HepG2 (cell line): ENCODE results near the gene NUFIP2. TPM values are rescaled to one million over a fixed set of nuclear protein-coding genes. Genes with fewer than 3 reads are reported as not detected.
A peak's percentile ranks its signal among the peaks of the same experiment; 100 is the strongest.
"Not testable (repeated sequence)": the region's sequence is repeated elsewhere in the genome, so short reads cannot be mapped to it uniquely, and the experiment has no call there.

ENCODE experiments used
- ATAC-seq: fragments of 200-7000 bp; cut with Tn5 transposase; 3 replicates; pipeline ENCODE4 v1.9.1; 2020; ENCODE audit warnings: mild to moderate bottlenecking, moderate library complexity
- BruUV-seq: library from RNA; stranded (reverse); fragments of 400-500 nt; replicated peaks from 2 replicates; lab custom pipeline; 2021; lab: Mats Ljungman, UMichigan
- CTCF ChIA-PET: fragments of 300-600 bp; formaldehyde crosslinking; extraction: SDS; loops from one replicate; lab custom pipeline; 2021; ENCODE audit warnings: low total read pairs, inconsistent platforms, low intra/inter-chr PET ratio; lab: Yijun Ruan, JAX
- POLR2A ChIA-PET: fragments of 350-600 bp; sonication (Branson Sonifier 250); formaldehyde crosslinking; loops from one replicate; lab custom pipeline; 2020; ENCODE audit warnings: antibody characterized with exemption, inconsistent platforms; lab: Yijun Ruan, JAX
- DNase-seq: peaks from one replicate; pipeline ENCODE4 v3.0.0-alpha.2; 2015; ENCODE audit warnings: low spot score
- FAIRE-seq: peaks from 3 replicates; lab custom pipeline; 2011; peaks lifted over from hg19 to GRCh38; lab: Jason Lieb, UNC
- H2AFZ ChIP-seq: one replicate; pipeline ENCODE4 v1.6.1; 2011; ENCODE audit warnings: low read length, inconsistent platforms
- H3K27ac ChIP-seq: fragments of 300-600 bp; 3 replicates; pipeline ENCODE4 v1.8.0; 2011; ENCODE audit warnings: mixed run types, mild to moderate bottlenecking, mixed read lengths, low read length, inconsistent platforms; ENCODE audit not compliant: insufficient read depth; ENCODE audit errors: extremely low read length
- H3K27me3 ChIP-seq, 2 experiments: fragments of 200-600 bp in 1 of 2; 2 replicates in 1 of 2; 3 replicates in 1 of 2; pipeline versions ENCODE4 v1.6.0 to v1.8.0; 2011; ENCODE audit warnings: low read length in 2 of 2, mild to moderate bottlenecking in 2 of 2, moderate library complexity in 2 of 2, inconsistent platforms in 1 of 2; ENCODE audit not compliant: insufficient read depth in 2 of 2, control insufficient read depth in 1 of 2
- H3K36me3 ChIP-seq, 2 experiments: fragments of 200-600 bp in 1 of 2; replicated peaks in 1 of 2; 2 replicates in 1 of 2; 3 replicates in 1 of 2; pipeline versions ENCODE4 v1.5.1 to v1.8.0; 2011; ENCODE audit warnings: low read length in 2 of 2, inconsistent platforms in 1 of 2; ENCODE audit not compliant: insufficient read depth in 2 of 2, control insufficient read depth in 1 of 2
- H3K4me1 ChIP-seq: 2 replicates; pipeline ENCODE4 v1.5.1; 2012; ENCODE audit warnings: low read length, inconsistent platforms; ENCODE audit not compliant: insufficient read depth
- H3K4me2 ChIP-seq: 2 replicates; pipeline ENCODE4 v1.6.0; 2011; ENCODE audit warnings: low read depth, low read length, inconsistent platforms
- H3K4me3 ChIP-seq, 3 experiments: fragments of 200-600 bp in 1 of 3; sonication (generic), shearing (Covaris generic) in 1 of 3; replicated peaks in 1 of 3; 2 replicates each; pipeline ENCODE4 v1.5.1; 2011 to 2016; ENCODE audit warnings: low read length in 3 of 3, inconsistent platforms in 2 of 3, low read depth in 2 of 3, mild to moderate bottlenecking in 2 of 3, control low read depth in 1 of 3, mixed read lengths in 1 of 3; ENCODE audit not compliant: insufficient read depth in 1 of 3
- H3K79me2 ChIP-seq: one replicate; pipeline ENCODE4 v1.6.1; 2011; ENCODE audit warnings: low read length, inconsistent platforms; ENCODE audit not compliant: insufficient read depth
- H3K9ac ChIP-seq: 2 replicates; pipeline ENCODE4 v1.6.0; 2011; ENCODE audit warnings: mild to moderate bottlenecking, low read depth, low read length, inconsistent platforms; ENCODE audit not compliant: insufficient read depth
- H3K9me3 ChIP-seq: 2 replicates; pipeline ENCODE4 v1.5.1; 2012; ENCODE audit warnings: mild to moderate bottlenecking, low read length
- H4K20me1 ChIP-seq: 2 replicates; pipeline ENCODE4 v1.6.0; 2011; ENCODE audit warnings: inconsistent platforms, mild to moderate bottlenecking, low read length, moderate library complexity; ENCODE audit not compliant: insufficient read depth
- CCAR2 ChIP-seq: fragments of 200-400 bp; formaldehyde crosslinking; optimal IDR thresholded peaks from 2 replicates; pipeline ENCODE3; 2018; ENCODE audit warnings: low read depth, mild to moderate bottlenecking, low read length, moderate library complexity
- MAFF ChIP-seq: IDR thresholded peaks from 2 replicates; pipeline ENCODE4 v1.6.1; 2011; ENCODE audit warnings: low read depth, low read length, improper control_type of control experiment
- MAFK ChIP-seq, 2 experiments: IDR thresholded peaks in 1 of 2; conservative IDR thresholded peaks in 1 of 2; 2 replicates each; pipeline ENCODE4 v1.6.1; 2011; ENCODE audit warnings: improper control_type of control experiment in 2 of 2, low read length in 2 of 2
- WGBS: methylation state at CpG from one replicate; pipeline ENCODE4 v1.1.6; 2017; ENCODE audit warnings: low lambda C conversion rate; 5-methylcytosine and 5-hydroxymethylcytosine counted together
- in situ Hi-C: cut with HindIII; loops from 2 replicates; pipeline ENCODE4 v1.10.0; 2017; ENCODE audit warnings: low pct_unique_long_range_greater_than_20kb; ENCODE audit not compliant: extremely low pct_ligation_motif_present
- intact Hi-C: fragments of 100-400 bp; cut with micrococcal nuclease; formaldehyde crosslinking; loops from one replicate; pipeline ENCODE4 v1.10.0; 2022; ENCODE audit not compliant: unreplicated experiment
- polyA plus RNA-seq, 8 experiments: library from polyadenylated mRNA; depleted of rRNA in 3 of 8; stranded (reverse) in 7 of 8; unstranded in 1 of 8; fragments of >200 nt; fragmentation: Illumina TruSeq in 4 of 8; extraction: Trizol in 4 of 8; gene quantifications; 2 replicates each; pipeline versions ENCODE4 v1.2.1 to v1.2.3, GENCODE V29; 2011 to 2016; ENCODE audit warnings: low read depth in 4 of 8, missing spikeins in 1 of 8, mixed read lengths in 1 of 8; ENCODE audit not compliant: insufficient read depth in 1 of 8
- total RNA-seq, 5 experiments: library from RNA; depleted of rRNA; stranded (reverse); fragments of >200 nt; fragmentation: Illumina TruSeq; extraction: Trizol; gene quantifications; 2 replicates each; pipeline ENCODE4 v1.2.3, GENCODE V29; 2016; ENCODE audit warnings: low read depth in 1 of 5

The NUFIP2 gene
- total and polyA plus RNA-seq, 2 of the 13 experiments (the other 11 are each of a cell fraction or from before 2014, with no cell fraction given), result 10.3 to 30.8 TPM

GRCh38 chr17:29235904-29236303, 58.0 kb downstream of the NUFIP2 start:
- FAIRE-seq (no peak), DNase-seq (no peak)
- CTCF ChIA-PET, result no interaction called here
- 92% methylated on average over 3 of the region's 3 CpGs for WGBS
- no peak overlapping the region for H2AFZ ChIP-seq
- no peak overlapping the region for H3K27ac ChIP-seq
- TF ChIP-seq CCAR2 (no peak), MAFF (peak; percentile 70), MAFK (conservative IDR thresholded peaks at IDR 0.05 in 1 of 2, IDR thresholded peaks at IDR 0.05 in 1 of 2; ENCODE audit: low read length in 2 of 2) (peak; percentile 52 to 74; a peak in 3 of 4 replicates)
- TF ChIP-seq, all 625 proteins: peak for 2
- in situ Hi-C loops (no loop called here), intact Hi-C loops (no loop called here)
- H3K79me2 ChIP-seq, result no peaks in the 10 kb centered on the region
- H3K4me1 ChIP-seq, result peaks cover 20% of the 10 kb centered on the region
- H4K20me1 ChIP-seq, result no peaks in the 10 kb centered on the region
- no peak for ATAC-seq
- BruUV-seq, result no TSS peak
- H3K9ac ChIP-seq, result no peak overlapping the region
- H3K36me3 ChIP-seq, result no peaks in the 10 kb centered on the region
- H3K4me2 ChIP-seq, result no peak overlapping the region
- no peak overlapping the region for H3K4me3 ChIP-seq
- H3K27me3 ChIP-seq, result peaks cover 0 to 5% of the 10 kb centered on the region in 2 experiments; a peak in 1 of 5 replicates
- POLR2A ChIA-PET, result no interaction called here
- H3K9me3 ChIP-seq, result no peaks in the 10 kb centered on the region

GRCh38 chr17:29234972-29235371, 59.0 kb downstream of the NUFIP2 start:
- BruUV-seq, in situ Hi-C loops, FAIRE-seq: not testable (repeated sequence)

More at GRCh38 chr17:29234972-29235371, 59.0 kb downstream of the NUFIP2 start:
- ATAC-seq, H3K79me2 ChIP-seq, H3K9ac ChIP-seq, H3K4me2 ChIP-seq, CTCF ChIA-PET, H3K9me3 ChIP-seq, H4K20me1 ChIP-seq, H3K27ac ChIP-seq, H3K36me3 ChIP-seq, POLR2A ChIA-PET, H3K27me3 ChIP-seq, intact Hi-C loops, DNase-seq, H2AFZ ChIP-seq, H3K4me3 ChIP-seq: not testable (repeated sequence)
- 84% methylated on average over 7 of the region's 7 CpGs for WGBS
- H3K4me1 ChIP-seq, result peaks cover 14% of the 10 kb centered on the region
